GM21717 (cell line): ENCODE results near the gene RFTN1.
A peak's percentile ranks its signal among the peaks of the same experiment; 100 is the strongest.
"Not testable (repeated sequence)": the region's sequence is repeated elsewhere in the genome, so short reads cannot be mapped to it uniquely, and the experiment has no call there.

Experiments used
- ATAC-seq: cut with Tn5 transposase; IDR thresholded peaks from one replicate; pipeline ENCODE4 v1.9.1; 2021; ENCODE audit warnings: mild to moderate bottlenecking, moderate library complexity; ENCODE audit not compliant: unreplicated experiment

The RFTN1 gene

DNA sequence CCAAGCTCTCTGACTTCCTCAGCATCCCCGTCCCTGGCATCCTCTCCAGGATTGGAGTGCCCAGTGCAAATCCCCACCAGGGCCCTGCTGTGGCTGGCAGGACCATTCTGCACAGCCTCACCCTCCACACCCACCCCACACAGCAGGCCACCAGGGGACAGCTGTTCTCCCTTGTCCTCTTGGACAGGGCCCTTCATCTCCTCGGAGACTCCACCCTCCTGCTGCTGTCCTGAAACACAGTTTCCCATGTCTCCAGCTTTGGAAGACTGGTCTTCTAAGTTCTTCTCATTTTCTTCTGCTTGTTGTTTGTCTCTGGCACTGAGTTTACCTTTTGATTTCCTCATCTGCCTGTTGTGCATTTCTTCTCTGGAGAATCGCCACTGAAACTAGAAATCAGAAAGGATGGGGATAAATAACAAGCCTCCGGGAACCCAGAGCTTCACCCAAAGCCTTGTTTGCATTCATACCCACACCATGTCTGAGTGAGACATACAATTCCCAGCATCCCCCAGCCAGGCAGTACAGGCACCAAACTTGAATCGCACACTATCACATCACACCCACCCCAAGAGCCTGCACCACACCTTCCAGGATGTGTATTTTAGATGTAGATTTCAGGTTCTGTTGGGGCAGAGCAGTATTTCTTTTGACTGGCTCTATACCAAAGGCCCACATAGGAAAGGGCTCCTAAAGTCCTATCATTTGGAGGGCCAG, 196.5 kb downstream of the RFTN1 start:
- no peak for ATAC-seq

DNA sequence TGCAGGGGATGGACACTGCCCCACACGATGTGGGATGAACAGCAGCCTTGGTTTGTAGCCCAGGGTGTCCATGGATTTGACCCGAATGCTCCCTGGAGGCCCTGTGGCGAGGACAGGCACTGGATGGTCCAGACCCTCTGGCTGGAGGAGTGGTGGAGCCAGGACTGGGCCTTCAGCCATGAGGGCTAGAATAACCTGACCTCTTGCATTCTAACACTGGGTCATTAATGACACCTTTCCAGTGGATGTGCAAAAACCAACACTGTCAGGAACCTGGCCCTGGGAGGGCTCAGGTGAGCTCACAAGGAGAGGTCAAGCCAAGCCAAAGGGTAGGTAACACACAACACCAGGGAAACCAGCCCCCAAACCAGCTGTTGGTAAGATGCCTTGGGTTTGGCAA, 197.1 kb downstream of the RFTN1 start:
- no peak for ATAC-seq

DNA sequence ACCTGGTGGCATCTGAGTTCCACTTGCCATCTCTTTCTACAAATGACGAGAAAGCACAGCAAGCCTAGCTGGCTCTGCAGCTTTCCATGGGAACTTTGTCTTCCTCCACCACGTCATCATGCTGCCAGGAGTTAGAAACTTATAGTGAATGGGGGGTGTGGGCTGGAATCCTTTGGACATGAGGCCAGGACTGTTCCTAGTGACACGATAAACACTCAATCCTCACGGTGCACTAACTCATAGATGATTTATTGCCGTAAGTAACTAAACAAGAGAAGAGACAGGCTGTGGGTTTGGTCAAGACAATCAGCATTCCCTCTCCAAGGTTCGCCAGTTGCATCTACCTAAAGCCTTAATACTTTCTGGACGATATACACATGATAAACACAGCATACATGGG, 197.9 kb downstream of the RFTN1 start:
- ATAC-seq = no peak

DNA sequence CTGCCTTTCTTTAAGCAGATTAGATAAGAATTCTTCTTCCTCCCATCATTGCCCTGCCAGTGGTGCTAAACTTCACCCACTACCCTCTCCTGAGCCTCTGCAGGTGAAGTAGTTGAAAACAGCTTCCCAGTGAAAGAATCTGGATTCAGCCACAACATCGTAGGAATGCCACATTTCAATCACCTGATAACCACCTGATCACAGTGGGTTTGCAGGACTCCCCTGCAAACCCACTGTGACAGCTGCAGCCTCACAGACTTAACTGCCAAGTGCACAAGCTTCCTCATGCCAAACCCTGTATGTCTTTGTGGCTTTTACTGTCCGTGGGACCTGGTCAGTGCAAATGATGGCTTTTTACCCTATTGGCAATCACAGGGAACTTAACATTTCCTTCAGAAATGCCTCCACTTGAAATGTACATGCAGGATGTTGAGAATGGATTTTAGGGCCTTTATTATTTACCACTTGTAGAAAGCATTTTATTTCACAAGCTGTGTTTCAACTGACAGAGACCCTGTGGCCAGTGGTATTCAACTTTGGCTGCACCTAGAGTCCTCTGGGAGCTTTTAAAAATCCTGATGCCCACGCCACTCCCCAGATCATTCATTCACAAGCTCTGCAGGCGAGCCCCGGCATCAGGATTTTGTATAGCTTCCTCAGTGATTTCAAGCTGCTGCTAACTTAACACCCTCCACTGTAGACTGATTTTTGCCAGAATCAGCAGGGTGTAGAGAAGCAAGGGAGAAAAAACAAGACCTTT, 199.4 kb downstream of the RFTN1 start:
- ATAC-seq = no peak

DNA sequence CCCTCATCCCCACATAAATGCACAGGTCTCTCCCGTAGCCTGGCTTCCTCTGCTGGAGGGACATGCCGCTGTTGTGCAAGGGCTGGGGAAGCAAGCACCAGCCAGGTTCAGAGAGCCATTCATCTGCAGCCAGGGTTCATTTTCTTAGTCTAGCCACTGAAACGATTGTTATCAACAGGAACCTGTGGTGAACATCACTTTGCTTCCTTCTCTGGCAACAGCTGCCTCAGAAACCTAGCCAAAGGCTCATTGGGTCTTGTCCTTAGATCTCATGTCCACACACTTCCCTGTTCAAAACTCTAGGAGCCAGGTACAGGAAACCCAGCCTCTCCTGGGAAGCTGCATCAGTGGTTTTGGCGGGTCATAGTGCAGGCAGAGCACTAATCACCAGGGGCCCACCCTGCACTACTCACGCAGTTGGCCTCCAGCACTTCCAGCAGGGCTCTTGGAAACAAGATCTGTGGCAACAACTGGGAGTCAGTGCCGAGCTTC, 201.5 kb downstream of the RFTN1 start:
- ATAC-seq = no peak

GRCh38 chr3:16310486-16310885, 203.0 kb downstream of the RFTN1 start:
- not testable (repeated sequence) for ATAC-seq

GRCh38 chr3:16309558-16309957, 203.9 kb downstream of the RFTN1 start:
- peak; percentile 91 for ATAC-seq

DNA sequence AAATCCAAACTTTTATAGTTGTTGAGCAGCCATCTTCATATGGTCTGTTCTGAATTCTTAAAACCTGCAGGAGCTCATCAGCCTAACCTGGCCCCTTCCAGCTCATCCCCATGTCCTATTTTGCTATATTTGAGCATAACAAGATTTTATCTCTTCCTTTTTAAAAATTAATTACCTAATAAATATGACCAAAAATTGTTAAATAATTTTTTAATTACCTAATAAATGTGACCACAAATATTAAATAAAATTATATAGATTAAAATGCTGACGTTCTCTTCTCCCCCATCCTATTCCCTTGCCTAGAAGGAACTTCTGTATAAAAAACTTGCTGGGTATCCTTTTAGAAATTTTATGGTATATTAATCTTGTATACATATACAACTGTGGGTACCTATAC, 204.8 kb downstream of the RFTN1 start:
- ATAC-seq = no peak

- no peak for ATAC-seq
Measured at GRCh38 chr3:16307832-16308531, 205.5 kb downstream of the RFTN1 start.

- no peak for ATAC-seq
Measured at GRCh38 chr3:16305111-16305541, 208.4 kb downstream of the RFTN1 start.

GRCh38 chr3:16304061-16305010, 209.2 kb downstream of the RFTN1 start:
- ATAC-seq = no peak

GRCh38 chr3:16303037-16303575, 210.4 kb downstream of the RFTN1 start:
- ATAC-seq = no peak

- no peak for ATAC-seq
Measured at GRCh38 chr3:16302082-16302631, 211.3 kb downstream of the RFTN1 start.

GRCh38 chr3:16301507-16301906, 212.0 kb downstream of the RFTN1 start:
- ATAC-seq = no peak

DNA sequence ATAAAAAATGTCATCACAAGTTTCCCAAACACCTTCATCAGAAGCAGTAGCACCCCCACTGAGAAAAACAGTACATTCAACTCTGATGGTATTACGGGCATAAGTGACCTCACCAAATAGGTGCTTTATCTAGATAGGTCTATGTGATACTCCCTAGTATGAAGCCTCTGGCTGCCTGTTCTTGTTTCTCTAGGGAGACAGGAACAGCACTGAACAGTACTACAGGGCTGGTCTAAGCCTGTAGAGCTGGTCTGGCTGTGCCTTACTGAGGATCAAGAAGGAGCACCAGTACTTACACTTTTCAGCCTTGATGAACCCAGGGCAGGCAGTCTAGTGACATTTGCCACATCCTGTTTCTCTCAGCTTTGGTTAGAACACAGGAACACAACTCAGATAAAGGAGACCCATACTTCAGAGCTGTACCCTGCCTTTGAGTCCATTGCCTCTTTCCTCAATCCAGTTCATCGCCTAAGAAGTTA, 212.6 kb downstream of the RFTN1 start:
- no peak for ATAC-seq

GRCh38 chr3:16300307-16300706, 213.2 kb downstream of the RFTN1 start:
- peak; percentile 46 for ATAC-seq

- no peak for ATAC-seq
Measured at GRCh38 chr3:16299746-16300145, 213.8 kb downstream of the RFTN1 start.

GRCh38 chr3:16298891-16299290, 214.6 kb downstream of the RFTN1 start:
- ATAC-seq = no peak

- ATAC-seq = no peak
Measured at GRCh38 chr3:16297997-16298885, 215.3 kb downstream of the RFTN1 start.
